CD4-positive, alpha-beta T cell treated with Interleukin-21 for 1 hour (primary cell): ENCODE data around the gene ZNF24.

Experiments used
- DNase-seq: peaks from one replicate; pipeline ENCODE4 v3.0.0-alpha.2; 2020

The ZNF24 gene

DNA sequence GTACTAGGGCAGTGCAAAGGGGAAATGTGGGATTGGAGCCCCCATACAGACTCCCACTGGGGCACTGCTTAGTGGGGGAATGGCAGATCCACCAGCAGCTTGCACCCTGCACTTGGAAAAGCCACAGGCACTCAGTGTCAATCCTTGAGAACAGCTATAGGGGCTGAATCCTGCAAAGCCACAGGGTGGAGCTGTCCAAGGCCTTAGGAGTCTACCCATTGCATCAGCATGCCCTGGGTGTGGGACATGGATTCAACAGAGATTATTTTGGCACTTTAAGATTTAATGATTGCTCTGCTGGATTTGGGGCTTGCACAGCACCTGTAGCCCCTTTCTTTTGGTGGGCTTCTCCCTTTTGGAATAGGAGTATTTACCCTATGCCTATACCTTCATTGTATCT lies 8.6 kb upstream of the ZNF24 start:
- no peak for DNase-seq

DNA sequence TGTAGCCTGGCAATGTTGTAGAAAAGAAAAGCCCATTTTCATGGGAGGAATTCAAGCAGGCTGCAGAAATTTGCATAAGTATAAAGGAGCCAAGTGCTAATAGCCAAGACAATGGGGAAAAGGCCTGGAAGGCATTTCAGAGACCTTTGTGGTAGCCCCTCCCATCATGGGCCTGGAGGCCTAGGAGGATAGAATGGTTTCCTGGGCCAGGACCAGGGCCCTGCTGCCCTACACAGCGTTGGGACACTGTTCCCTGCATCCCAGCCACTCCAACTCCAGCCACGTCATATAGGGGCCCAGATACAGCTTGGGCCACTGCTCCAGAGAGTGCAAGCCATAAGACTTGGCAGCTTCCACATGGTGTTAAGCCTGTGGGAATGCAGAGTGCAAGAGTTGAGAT lies 8.1 kb upstream of the ZNF24 start:
- DNase-seq, result no peak

DNA sequence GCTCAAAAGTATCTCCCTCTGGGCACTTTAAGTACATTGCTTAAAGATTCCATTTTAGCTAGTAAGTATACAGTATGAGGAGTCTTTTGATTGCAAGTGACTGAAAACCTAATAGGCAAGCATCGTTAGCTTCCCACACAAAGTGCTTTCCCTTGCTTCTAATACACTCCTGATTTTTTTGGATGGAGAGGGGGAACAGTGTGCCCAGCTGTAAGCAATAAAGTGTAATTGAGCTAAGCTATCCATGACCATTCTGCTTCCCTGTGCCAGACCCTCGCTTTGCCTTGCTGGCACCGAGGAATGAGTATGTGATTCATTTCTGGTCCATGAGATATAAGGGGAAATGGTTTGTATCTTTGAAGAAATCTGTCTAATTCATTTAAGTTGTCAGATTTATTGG lies 3.8 kb upstream of the ZNF24 start:
- DNase-seq, result no peak

DNA sequence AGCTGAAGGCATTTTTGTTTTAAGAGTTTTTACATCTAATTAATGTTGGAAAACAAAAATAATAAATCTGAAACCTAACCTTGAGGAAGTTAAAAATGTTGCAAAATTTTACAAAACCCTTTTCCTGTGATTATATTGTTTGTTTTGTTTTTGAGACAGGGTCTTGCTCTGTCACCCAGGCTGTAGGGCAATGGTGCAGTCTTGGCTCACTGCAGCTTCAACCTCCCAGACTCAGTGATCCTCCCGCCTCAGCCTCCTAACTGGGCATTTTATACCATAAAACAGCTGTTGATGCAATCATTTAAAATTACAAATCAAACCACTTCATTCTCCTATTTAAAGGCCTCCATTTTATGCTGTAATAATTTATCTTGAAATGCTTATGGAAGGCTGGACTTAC lies 1.7 kb upstream of the ZNF24 start:
- DNase-seq, result no peak

DNA sequence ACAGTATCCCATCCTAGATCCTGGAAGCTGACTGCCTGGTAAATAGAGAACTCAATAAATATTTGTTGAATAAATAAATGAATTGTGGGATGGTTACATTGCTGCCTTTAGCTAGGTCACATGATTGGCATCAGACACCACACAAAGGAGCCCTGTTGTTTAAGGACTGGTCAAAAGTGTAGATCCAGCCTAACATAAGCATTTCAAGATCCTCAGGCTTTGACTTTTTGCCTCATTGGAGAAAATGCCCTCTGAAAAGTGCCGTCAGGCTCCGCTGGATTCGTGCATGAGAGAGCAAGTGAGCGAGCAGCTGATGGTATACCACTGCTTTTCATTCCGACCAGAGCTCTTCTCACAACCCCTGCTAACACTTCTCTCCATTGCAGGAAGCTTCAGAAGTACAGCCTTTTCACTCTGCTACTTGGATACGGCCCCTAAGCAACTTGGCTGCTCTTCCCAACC lies 1.3 kb upstream of the ZNF24 start:
- DNase-seq, result no peak

DNA sequence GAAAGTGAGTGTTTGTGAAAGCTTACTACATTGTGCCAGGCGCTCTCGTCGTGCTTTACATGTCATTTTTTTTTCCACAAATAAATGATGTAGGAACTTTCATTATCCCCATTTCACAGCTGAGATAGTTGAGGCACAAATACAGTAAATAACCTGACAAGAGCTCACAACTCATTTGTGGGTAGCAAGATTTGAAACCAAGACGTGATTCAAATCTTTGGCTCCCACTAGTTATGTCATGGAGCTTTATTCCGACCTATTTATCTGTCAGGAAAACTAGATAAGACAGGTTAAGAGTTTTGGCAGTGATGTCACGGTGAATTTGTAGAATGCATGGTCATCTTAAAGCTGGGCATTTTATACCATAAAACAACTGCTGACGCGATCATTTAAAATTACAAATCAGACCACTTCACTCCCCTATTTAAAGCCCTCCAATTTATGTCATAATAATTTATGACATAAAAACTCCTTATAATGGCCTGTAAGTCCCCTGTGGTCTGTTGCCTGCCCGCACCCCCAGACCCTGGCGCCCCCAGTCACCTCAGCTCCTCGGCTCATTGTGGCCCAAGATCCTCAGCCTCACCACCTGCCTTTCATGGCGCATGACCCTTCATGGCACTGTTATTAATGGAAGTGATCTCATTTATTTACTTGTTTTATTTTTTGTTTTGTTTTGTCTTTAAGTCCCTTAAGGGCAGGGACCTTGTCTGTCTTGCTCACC lies 678 bp upstream of the ZNF24 start:
- no peak for DNase-seq

DNA sequence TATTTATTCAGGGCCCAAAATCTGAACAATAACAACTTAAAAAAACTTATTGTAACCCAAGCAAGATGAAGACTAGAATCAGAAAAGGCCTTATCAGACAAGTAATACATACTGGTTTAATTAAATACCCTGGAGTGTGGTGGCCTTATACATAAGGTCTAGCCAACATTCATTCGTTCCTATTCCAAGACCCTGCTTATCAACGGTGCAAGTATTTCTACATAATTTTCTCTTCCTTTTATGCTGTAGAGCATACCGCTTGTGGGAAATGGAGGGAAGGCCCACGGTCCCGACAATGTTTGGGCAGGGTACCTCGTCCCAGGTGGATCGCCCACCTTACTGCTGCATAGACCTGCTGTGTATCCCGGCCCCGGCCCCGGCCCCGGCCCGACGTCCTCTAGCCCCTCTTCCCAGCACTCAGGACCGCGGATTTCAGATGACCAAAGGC lies 708 bp downstream of the ZNF24 start:
- DNase-seq, result no peak

DNA sequence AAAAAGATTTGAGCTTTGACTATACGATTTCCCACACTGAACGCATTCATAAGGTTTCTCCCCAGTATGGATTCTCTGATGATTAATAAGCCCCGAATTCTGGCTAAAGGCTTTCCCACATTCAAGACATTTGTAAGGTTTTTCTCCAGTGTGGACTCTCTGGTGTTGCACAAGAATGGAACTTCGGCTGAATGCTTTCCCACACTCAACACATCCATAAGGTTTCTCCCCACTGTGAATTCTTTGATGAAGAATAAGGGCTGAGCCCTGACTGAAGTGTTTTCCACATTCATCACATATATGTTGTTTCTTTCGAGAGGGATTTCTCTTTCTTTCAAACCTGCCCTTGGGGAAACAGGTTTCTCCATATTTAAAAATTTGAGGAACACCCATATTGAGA lies 6.9 kb downstream of the ZNF24 start:
- DNase-seq, result no peak

DNA sequence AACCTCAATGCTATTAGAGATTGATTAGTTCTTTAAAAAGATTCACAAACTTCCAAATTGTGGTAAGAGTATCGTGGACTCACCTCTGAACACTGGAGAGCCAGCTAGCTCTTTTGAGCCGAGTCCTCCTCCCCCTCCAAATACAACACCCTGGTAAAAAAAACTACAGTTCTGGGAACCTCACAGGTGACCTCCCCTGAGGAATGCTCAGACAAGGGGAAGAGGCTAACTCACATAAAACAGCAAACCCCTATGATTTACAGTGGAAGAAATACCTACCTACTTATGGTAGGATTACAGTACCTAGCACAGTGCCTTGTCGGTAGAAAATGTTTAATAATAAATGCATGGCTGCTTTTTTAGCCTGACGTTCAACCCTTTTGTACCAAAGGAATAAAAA lies 8.4 kb downstream of the ZNF24 start:
- no peak for DNase-seq

DNA sequence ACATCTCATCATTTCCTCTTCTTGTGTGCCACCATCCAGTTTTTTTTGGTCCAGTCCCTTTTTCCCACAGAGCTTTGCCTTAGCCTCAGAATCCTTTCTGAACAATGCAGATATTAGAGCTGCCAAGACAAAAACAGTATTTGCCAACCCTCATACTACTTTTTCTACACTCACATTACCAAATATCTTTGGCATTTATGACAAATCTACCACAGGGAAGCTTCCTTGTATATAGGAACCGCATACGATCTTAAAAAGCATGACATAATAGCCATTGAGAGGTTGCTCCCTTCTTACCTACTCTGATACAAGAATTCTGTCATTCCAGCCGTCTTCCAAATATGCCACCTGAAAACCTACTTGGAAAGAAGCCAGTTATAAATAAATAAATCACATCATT lies 9.4 kb downstream of the ZNF24 start:
- DNase-seq, result no peak

DNA sequence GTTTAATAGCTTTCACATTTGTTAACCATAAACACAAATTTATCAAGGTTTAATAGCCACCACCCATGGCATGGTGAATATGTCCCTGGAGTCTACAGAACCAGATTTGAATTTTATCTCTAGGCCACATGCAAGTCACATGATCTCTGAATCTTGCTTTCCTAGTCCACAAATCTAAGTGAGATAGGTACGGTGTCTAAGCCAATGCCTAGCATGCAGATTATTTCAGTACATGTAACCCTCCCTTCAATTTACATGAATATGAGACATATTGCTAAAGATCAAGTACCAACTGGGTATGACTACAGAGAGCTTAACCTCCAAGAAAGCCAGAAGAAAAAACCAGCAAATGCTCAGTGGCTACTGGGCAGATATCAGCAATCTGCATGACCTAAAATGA lies 10.0 kb downstream of the ZNF24 start:
- no peak for DNase-seq

DNA sequence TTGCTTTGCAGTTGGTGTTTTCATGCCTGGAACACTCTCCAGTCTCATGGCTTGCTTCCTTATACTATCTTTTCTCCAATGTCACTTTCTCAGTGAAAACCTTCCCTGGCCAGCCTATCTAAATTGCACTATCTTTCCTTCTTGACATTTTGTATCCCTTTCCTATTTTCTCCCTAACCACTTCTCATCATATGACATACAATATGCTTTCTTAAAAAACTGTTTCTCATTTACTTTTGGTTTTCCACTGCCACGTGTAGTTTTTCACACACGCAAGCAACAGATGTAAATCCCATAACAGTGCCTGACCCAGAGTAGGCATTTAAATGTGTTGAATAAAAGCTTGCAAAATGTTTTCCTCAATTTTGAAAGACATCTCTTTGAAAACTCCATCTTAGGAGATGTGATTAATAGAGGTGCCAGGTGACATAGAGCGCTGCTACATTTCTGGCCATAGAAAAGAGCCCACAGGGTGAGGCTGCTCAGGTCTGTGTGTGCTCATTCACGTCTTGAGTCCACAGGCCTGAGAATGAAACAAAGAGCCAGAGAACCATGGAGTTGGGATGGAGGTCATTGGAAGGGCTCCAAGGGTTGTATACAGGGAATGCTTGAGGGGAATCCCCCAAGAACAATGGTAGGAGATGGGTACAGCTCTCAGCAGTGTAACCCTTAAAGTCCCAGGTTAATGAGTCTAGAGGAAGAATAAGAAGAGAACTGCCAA lies 12.7 kb downstream of the ZNF24 start:
- DNase-seq, result no peak

DNA sequence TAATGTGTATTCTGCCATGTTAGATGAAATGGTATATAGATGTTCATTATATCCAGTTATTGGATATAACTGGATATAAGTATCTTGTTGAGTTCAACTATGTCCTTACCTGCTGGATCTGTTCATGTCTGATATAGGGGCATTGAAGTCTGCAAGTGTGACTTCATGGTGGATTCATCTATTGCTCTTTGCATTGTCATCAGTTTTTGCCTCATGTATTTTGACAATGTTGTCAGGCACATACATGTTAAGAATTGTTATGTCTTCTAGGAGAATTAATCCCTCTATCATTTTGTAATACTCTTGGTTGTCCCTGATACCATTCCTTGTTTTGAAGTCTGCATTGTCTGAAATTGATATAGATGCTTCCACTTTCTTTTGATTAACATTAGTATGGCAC lies 15.4 kb downstream of the ZNF24 start:
- DNase-seq, result no peak

DNA sequence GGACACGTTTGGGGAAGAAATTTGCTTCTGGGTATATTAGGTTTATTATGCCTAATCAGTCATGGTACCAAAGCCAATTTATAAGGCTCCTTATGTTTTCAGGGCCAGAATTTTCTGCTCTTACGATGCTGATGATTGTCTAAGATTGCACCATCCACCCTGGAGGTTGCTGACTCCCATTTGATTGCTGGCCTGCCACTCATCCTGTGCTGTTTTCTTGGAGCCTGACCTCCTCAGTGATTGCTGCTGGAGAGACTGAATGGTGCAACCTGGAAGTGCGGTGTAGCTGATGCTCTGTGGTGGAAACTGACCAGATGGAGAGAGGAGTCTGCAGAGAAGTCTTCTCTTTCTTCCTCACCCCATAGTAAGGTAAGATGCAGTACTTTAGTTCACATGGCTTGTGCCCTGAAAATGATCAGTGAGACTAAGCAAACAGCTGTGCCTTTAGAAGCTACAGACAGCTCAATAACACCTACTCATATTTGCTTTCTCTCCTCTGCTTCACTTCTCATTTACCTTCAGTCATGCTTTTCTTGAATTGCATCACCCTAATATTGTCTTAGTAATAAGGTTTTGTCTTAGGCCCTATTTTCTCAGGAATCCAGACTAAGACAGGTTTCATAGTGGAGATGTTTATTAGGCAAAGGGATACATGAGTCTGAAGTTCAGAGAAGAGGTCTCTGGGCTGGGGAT lies 17.4 kb downstream of the ZNF24 start:
- DNase-seq, result no peak

DNA sequence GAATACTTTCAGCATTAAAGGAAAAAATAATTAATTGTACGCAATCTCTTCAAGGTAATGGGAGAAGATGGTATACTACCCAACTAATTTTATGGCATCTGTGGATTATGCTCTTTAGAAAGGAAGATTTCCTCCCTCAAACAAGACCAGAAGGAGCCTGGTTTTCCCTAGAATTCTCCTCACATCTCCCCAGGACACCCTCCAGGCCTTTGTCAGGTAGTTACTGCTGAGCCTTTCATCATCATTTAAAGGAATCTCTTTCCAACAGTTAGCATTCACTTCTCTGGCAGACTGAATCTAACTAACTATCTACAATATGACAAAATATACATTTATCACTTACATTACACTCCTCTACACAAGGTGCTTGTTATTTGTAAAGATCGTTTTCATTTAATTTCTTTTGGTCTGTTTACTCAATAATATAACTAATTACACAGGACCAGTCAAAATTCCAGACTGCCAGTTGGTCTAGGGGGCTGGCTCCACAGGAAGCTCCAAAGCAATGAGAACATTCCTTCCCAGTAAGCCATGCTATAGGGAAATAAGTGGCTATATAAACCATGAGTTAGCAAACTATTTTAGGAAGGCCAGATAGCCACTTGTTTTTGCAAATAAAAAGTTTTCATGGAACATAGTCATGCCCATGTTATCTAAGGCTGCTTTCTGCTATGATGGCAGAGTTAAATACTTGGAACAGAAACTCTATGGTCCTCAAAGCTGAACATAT lies 19.1 kb downstream of the ZNF24 start:
- no peak for DNase-seq

DNA sequence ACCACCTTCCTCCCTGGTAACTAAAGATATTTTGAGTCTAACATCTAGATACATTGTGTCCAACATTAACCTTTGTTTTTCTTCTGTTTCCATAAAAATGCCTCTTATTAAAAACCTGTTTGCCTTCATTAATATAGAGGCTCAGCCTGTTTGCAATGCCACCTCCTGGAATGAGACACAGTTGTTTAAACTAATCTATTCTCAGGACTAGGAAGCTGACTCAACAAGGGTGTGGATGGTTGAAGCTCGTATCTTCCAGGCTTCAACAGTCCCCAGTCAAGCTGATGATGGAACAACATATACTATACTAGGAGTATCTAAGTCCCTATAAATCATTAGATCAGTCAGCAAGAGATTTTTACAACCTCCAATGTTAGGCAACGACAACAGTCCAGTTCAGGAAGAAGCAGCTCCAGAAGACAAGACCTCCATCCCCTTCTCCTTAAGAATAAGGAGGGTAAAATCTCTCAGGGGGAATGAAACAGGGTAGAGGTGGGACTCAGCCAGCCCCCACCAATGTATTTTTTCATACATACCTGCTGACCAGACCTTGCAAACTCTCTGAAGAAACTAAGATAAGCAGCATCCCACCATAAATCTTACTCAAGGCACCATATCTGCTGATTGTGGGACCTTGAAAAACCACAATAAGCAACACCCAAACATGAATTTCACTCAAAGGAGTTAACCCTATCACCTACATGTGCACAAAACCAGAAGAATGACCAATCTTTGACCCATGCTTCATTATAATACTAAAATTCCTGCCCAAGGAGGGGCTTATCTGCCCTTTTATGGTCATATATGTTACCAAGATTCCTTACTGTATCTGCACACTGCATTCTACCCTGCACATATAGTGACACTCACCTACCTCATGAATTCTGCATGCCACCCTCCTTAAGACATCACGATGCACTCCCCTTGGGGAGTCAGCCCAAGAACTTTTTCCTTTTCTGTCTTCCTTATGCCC lies 21.4 kb downstream of the ZNF24 start:
- DNase-seq, result no peak

DNA sequence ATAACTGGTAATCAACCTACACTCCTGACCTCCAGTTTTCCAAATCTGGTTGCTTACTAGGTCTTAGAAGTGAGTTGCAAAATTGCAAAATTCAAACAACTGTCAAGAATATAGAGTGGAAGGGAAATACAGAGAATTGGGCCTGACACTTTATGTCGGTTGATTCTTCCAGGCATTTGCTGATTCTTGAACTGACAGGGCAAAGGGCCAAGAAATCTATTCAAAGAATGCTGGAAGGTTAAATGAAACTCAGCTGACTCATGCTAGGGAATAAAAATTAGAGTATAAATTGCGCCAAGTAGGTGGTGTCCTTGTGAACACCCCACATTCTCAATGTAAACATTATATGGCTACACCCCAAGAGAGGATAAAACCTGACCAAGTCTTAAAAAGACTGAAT lies 32.7 kb downstream of the ZNF24 start:
- DNase-seq, result no peak

DNA sequence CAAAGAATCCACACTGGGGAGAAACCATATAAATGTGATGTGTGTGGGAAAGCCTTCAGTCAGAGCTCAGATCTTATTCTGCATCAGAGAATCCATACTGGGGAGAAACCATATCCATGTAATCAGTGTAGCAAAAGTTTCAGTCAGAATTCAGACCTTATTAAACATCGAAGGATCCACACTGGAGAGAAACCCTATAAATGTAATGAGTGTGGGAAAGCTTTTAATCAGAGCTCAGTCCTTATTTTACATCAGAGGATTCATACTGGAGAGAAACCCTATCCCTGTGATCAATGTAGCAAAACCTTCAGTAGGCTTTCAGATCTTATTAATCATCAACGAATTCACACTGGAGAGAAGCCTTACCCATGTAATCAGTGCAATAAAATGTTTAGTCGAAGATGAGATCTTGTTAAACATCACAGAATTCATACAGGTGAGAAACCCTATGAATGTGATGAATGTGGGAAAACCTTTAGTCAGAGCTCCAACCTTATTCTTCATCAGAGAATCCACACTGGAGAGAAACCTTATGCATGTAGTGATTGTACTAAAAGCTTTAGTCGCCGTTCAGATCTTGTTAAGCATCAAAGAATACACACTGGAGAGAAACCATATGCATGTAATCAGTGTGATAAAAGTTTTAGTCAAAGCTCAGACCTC lies 37.5 kb downstream of the ZNF24 start:
- DNase-seq, result no peak

DNA sequence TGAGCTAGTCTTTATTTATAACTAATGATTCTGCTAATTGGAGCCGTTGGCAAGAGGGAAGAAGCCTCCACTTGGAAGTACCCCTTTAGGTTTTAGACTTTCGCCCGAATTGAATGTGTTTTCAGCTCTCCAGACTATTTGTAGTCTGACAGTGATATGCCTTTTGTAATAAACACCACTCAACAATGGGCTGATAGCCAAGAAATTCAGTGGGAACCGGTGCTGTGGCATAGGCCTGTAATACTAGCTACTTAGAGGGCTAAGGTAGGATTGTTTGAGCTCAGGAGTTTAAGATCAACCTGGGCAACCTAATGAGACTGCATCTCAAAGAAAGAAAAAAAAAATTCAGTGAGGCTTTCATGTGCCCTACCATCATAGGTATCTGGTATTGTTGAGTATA lies 40.6 kb downstream of the ZNF24 start:
- DNase-seq, result no peak

DNA sequence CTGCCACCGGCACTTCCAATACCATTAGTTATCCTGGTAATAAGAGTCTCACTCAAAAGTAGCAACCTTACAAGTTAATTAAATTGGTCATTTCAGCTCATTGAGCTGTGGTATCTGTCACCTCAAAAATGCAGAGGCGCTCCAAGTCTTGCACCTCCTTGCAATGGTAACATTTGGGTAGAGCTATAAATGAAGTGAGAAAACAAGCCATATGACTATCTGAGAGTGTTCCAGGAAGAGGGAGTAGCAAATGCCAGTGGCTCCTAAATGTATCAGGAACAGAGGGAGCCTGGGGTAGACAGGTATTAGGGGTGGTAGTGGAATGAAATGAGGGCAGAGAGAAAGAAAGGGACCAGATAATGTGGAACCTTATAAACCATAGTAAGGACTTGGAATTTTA lies 48.2 kb downstream of the ZNF24 start:
- DNase-seq, result no peak

DNA sequence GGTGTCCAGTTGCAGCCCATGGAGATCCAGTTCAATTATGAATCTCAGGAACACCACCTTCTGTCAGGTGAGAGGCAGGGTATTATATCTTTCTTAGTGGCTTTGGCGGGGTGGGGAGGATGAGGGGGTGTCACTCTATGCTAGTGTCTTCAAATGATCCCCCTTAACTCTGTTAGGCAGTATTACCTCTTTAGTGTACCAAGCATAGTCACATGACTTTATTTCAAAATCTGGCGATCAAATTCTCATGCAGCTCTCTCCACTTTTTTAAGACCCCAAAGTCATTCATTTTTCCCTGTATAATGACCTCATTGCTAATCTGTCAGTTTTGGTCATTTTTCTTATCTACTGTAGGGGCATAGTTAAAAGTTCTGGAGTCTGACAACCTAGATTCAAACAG lies 53.1 kb downstream of the ZNF24 start:
- DNase-seq, result no peak
